NCI-H446 (cell line): Measurements from ENCODE around the gene PPP2R2C.

Experiments
- DNase-seq, 2 experiments: peaks; one replicate each; lab custom pipeline; 2025; lab: John Stamatoyannopoulos, UW

Gene PPP2R2C

GRCh38 chr4:6472387-6473263 lies at the start of gene PPP2R2C:
Gene PPP2R2C, minus strand, starts transcription at chr4:6472614. Its CDS starts 385 bp downstream, at chr4:6472229.
- DNase-seq: no peak

DNA sequence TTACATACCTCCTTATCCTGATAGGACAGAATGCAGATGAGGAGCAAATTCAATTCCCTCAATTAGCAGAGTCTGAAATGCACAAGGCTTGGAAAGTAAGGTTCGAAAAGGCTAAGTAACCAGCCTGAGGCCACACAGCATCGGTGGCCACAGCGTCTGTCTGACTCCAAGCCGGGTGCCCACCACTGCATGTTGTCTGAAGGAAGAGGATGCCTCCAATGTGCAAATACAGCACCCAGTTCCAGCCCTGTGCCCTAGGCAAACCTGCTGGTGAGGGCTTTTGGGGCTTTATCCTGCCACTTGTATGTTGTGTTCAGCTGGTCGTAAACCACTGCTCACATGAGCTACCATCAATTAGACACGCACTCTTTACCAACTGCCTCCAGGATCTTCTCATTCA lies 48.6 kb upstream of the PPP2R2C start:
- DNase-seq: no peak

GRCh38 chr4:6520051-6520636 lies 47.7 kb upstream of the PPP2R2C start:
- DNase-seq: no peak

DNA sequence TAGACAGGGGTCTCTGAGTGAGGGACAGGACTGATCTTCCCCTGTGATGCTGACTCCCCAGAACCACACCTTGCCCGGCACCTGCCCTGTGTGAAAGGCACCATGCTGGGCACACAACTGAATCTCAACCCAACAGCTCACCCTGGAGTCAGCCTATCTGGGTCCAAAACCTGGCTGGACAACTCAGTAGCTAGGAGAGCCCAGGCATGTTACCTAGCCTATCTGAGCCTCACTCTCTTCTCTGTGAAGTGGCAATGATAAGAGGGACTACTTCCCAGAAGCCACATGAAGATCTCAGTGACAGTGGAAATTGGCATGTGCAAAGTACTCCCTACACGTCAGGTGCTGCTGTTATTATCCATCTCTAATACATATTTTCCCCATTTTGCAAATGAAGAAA lies 44.8 kb upstream of the PPP2R2C start:
- DNase-seq: no peak

GRCh38 chr4:6516762-6517161 lies 44.3 kb upstream of the PPP2R2C start:
- no peak for DNase-seq

GRCh38 chr4:6516281-6516680 lies 43.9 kb upstream of the PPP2R2C start:
- DNase-seq: no peak

DNA sequence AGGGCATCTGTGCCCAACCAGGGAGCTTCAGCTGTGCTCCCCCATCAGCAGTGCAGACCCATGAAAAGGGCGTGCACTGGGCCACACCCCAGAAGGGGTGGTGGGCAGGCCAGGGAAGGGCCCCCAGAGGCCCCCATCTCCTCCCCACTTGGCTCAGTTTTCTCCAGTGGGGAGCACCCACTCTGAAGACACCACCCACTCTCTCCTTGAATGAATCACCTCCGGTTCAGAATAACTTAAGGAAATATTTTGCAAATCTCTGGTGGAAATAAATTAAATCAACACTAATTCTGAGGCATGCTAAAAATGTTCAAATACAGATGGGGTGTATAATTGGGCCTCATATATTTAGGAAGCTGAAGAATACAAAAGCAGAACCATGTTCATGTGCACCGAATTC lies 41.3 kb upstream of the PPP2R2C start:
- no peak for DNase-seq

- DNase-seq: no peak
These were observed 37.2 kb upstream of the PPP2R2C start for GRCh38 chr4:6509587-6509986.

GRCh38 chr4:6507345-6507744 lies 34.9 kb upstream of the PPP2R2C start:
- no peak for DNase-seq

- no peak for DNase-seq
These were observed 34.3 kb upstream of the PPP2R2C start for GRCh38 chr4:6506616-6507140.

DNA sequence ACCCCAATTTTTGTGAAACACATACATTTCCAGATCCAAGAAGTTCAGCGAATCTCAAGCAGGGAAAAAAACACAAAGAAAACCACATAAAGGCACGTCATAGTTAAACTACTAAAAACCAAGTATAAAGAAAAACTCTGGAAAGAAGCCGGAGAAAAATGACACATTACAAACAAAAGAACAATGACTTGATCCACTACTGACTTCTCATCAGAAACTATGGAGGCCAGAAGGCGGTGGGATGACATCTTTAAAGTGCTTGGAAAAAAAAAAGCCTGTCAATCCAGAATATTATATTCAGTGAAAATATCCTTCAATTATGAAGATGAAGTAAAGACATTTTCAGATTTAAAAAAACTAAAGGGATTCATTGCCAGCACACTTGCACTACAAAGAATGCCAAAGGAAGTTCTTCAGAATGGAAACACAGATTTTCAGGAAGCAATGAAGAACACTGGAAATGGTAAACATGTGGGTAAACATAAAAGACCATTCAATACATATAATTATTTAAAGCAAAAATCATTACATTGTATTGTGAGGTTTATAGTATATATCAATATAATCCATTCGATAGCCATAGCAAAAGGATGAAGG lies 32.6 kb upstream of the PPP2R2C start:
- no peak for DNase-seq

DNA sequence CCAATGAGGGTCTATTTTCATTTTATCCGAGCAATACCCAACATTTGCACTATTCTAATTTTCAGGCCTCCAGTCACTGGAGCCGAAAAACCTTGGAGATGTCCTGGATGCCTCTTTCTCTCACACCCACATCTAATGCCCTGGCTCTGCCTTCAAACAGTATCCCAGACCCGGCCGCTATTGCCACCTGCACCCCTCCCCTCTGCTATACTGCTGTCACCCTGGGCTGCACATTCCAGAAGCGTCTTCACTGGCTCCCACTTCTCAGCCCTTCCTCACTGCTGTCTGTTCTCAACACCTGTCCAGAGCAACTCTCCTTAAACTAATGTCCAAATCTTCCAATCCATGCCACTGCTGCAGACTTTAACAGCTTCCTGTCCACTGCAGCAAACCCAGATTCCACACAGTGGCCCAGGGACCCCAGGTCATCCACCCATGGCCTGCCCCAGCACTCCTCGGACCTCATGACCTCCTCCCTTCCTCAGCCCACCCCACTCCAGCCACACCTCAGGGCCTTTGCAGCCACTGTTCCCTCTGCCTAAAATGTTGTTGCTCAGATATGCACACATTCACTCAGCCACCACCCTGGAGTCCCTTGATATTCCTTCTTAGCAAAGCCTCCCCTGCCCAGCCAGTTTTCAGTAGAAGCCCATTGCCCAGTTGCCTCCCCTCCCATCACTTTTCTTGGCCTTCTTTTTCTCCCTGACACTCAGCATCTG lies 30.5 kb upstream of the PPP2R2C start:
- no peak for DNase-seq

- DNase-seq: no peak
These were observed 29.7 kb upstream of the PPP2R2C start for GRCh38 chr4:6502147-6502546.

DNA sequence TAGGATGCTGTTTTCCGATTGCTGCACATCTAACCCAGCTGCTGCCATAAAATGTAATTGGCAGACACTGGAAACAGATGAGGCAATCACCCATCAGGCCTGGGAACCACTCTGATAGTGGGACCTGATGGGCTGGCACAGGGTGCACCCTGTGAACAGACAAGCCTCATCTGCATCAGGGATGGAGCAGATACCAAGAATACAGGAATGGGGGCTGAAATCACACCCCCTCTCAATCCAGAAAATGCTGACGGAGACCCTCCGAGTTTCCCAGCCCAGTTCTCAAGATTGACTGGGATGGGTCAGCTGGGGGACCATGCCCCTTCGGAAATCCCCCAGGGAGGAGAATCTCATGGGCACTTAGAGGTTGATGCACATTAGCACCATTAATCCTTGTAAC lies 28.8 kb upstream of the PPP2R2C start:
- no peak for DNase-seq

- DNase-seq: no peak
These were observed 28.2 kb upstream of the PPP2R2C start for GRCh38 chr4:6500481-6501140.

GRCh38 chr4:6499238-6499600 lies 26.8 kb upstream of the PPP2R2C start:
- DNase-seq: no peak

- DNase-seq: no peak
These were observed 26.3 kb upstream of the PPP2R2C start for GRCh38 chr4:6498511-6499237.

DNA sequence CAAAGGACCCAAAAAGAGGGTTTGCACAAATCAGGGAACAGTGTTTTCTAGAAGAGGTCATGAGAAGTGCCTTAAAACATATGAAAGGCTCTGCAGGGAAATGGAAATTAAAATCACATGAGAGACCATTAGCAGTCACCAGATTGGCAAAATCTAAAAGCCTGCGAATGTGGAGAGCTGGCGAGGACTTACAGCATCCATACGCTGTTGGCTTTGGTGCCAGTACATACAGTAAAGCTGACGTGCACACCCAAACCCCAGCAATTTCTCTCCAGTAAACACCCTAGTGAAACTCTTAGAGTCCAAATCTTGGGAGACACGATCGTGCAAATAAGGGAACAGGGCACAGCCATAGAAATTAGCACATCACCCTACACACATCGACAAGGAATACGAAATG lies 25.4 kb upstream of the PPP2R2C start:
- DNase-seq: no peak

- DNase-seq: no peak
These were observed 23.3 kb upstream of the PPP2R2C start for GRCh38 chr4:6495736-6496135.

DNA sequence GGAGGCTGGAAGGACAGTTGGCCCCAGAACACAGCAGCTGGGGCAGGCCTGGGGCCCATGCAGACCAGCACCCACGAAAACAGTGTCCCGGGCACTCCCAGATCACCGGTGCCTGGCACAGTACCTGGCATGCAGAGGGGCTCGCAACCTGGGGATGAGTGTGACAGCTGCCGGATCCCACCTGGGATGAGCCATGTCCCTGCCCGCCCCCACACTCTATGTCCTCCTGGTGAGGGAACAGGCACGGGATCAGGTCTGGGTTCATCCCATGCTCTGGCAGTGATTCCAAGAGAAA lies 22.8 kb upstream of the PPP2R2C start:
- no peak for DNase-seq
